ENCODE data around the gene TMEM132A. TPM values are rescaled to one million over a fixed set of nuclear protein-coding genes. Genes with fewer than 3 reads are reported as not detected.

TMEM132A gene
- total RNA-seq, 1 donor from 2014 or later = 76.1 TPM

DNA sequence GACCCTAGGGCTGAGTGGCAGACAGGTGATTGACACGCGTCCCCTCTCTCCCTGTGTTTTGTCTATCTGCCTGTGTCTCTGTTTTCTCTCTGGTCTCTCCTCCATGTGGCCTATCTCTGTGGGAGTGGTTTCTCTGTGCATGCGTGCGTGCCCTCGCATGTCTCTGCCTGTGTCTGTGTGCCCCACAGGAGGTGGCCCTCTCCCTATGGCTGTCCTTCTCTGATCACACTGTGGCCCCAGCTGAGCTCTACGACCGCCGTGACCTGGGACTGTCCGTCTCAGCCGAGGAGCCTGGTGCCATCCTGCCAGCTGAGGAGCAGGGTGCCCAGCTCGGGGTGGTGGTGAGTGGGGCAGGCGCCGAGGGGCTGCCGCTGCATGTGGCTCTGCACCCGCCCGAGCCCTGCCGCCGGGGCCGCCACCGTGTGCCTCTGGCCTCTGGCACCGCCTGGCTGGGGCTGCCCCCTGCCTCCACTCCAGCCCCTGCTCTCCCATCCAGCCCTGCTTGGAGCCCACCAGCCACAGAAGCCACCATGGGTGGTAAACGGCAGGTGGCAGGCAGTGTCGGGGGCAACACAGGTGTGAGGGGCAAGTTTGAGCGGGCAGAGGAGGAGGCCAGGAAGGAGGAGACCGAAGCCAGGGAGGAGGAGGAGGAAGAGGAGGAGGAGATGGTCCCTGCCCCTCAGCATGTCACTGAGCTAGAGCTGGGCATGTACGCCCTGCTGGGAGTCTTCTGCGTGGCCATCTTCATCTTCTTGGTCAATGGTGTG is 11.6 kb downstream of the TMEM132A start:
- DNase-seq (ENCODE audit: low read depth) = no peak

DNA sequence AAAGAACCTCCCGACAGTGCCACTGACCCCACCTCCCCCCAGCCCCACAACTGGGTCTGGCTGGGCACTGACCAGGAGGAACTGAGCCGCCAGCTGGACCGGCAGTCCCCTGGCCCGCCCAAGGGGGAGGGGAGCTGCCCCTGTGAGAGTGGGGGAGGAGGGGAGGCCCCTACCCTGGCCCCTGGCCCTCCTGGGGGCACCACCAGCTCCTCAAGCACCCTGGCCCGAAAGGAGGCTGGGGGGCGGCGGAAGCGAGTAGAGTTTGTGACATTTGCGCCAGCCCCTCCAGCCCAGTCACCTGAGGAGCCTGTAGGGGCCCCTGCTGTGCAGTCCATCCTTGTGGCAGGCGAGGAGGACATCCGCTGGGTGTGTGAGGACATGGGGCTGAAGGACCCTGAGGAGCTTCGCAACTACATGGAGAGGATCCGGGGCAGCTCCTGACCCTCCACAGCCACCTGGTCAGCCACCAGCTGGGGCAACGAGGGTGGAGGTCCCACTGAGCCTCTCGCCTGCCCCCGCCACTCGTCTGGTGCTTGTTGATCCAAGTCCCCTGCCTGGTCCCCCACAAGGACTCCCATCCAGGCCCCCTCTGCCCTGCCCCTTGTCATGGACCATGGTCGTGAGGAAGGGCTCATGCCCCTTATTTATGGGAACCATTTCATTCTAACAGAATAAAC is 12.3 kb downstream of the TMEM132A start:
- no peak for DNase-seq (ENCODE audit: low read depth)

DNA sequence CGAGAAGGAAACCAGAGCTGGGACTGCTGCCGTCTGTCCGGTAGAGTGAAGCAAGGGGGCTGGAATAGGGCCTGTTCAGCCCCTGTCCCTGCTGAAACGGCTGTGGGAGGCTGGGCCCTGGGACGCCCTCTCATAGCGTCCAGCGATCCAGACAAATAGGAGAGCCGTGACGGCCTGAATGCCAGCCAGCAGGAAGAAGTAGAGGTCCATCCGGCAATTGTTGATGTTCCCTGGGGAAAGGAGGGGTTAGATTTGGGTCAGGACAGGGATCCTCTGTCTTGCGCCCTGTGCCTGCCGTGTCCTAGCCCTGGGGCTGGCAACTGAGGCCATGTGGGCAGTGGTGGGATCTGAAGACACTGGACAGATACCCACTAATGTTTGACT is 12.9 kb downstream of the TMEM132A start:
- no peak for DNase-seq (ENCODE audit: low read depth)

DNA sequence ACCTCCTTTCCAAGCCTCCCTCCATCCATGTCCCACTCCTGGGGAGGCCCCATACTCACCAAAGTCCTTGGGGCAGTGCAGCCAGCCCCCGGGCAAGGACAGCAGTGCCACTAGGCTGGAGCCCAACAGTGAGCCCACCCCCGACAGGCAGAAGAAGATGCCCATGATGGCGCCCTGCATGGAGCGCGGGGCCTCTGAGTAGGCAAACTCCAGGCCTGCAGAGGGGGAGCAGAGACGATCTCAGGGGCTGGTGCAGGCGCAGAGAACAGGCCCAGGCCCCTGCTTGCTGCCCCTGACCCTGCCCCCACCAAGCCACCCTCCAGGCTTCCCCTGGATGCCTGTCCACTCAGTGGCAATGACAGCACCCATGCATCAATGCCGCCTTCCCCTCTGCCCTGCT is 13.6 kb downstream of the TMEM132A start:
- DNase-seq (ENCODE audit: low read depth) = no peak

DNA sequence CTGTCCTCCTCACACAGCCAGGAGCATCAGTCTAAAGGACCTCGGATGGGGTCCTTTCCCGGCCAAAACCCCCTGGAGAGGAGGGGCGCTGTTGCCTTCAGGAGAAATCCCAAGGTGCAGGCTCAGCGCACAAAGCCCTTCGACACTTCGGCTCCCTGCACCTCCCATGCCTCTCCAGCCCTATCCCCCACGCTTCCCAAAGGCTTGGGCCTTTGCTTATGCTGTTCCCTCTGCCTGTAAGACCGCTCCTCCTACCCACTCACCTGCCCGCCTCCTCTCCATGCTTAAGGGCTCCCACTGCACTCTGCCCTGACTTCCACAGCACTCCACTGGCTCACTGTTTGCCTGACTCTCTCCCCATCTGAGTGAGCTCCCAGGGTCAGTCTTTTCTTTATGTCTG is 14.2 kb downstream of the TMEM132A start:
- DNase-seq (ENCODE audit: low read depth) = no peak

DNA sequence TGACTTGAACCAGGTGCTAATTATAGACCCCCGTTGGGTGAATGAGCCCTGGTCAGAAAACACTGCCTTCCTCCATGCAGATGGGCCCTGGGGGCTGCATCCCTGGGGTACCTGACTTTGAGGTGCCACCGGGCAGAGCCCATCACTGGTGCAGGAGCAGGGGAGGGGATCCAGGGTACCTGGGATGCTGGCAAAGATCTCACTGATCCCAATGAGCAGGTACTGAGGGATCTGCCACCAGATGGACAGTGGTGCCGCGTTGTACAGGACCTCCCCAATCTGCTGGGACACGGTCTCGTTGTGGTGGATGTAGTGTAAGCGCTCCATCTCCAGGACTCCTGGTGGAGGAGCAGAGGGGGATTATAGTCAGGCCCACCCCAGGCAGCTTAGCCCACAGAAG is 15.0 kb downstream of the TMEM132A start:
- DNase-seq (ENCODE audit: low read depth) = no peak

DNA sequence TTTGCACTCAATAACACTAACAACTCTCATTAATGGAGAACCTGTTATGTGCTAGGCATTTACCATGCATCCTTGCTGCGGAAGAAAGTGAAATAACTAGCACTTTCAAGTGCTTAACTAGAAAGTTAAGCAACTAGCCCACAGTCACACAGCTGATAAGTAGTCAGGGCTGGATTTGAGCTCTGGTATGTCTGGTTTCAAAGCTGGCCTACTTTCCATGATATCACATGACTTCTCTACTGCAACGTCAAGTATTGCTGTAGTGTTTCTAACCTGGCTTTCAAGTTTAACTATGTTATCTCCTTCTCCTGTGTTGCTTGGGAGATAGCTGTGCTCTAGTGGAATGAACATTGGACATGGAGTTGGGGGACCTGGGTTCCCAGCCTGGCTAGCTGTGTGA is 15.6 kb downstream of the TMEM132A start:
- DNase-seq (ENCODE audit: low read depth) = no peak

DNA sequence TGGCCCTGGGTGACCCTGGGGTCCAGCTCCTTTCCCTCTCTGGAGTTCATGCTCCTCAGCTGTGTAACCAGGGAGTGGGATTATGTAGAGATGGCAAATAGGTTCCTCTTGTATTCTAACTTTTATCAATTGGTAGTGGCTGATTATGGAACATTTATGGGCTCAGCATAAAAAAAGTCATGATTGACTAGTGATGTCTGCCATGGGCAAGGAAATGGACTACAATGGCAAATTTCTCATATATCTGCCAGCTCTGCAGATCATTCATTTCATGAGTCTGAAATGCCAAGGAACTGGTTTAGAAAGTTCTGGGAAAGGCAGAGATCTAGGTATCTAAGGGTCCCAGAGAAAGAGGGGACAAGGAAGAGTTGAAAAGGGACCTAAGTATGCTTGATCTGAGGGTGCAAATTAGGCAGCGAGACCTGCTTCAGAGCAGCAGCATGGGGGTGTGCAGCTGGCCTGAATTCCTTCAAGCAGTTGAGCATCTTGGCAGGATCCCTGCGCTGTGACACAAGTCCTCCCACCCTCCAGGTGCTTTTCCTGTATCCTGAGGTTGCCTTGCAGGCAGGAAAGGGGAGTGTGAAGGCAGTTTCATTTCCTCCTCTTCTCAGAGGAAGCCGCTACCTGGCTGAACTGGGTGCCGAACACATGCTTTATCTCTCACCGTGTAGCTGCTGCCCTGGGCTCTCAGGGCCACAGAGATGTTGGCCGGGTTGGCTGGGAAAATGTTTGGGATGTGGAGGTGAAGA is 17.3 kb downstream of the TMEM132A start:
- DNase-seq (ENCODE audit: low read depth) = no peak

DNA sequence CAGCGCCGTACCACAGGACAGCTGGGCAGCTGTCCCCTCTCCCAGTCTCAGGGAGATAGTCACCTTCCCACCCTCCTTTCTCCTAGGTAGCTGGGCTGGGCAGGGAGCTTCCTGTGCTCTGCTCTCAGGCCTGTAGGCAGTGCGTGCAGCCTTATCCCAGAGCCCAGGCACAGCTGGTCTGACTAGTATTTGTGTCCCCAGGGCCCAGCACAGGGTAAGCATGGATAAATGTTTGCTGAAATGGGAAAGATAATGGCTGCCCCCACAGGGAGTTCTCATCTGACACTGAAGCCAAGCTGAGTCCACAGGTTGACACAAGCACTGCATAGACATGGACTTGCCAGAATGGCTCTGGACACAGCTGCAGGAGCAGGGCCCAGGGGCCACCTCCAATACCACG is 18.0 kb downstream of the TMEM132A start:
- DNase-seq (ENCODE audit: low read depth) = no peak

DNA sequence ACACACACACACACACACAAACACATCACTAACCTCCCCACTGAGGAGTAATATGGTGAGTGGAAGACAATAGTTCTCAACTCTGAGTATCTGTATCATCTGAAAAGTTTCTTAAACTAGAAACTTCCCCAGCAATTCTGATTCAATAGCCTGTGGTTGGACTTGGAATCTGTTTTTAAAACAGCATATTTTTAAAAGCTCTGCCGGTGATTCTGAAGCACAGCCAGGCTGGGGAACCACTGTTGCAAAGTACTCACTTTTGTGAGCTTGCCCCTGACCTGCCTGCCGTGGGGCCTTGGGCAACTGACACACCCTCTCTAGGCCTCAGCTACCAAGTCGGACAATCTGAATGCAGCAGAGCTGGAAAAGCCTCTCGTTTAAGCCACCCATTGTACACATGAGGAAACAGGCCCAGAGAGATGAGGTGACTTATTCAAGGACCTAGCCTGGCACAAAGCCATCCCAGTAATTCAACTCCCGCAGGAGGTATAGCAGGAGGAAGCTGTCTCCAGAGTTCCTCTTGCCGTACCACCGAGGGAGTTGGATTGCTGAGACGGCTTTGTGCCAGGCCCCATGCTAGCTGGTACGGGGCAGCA is 18.8 kb downstream of the TMEM132A start:
- no peak for DNase-seq (ENCODE audit: low read depth)

DNA sequence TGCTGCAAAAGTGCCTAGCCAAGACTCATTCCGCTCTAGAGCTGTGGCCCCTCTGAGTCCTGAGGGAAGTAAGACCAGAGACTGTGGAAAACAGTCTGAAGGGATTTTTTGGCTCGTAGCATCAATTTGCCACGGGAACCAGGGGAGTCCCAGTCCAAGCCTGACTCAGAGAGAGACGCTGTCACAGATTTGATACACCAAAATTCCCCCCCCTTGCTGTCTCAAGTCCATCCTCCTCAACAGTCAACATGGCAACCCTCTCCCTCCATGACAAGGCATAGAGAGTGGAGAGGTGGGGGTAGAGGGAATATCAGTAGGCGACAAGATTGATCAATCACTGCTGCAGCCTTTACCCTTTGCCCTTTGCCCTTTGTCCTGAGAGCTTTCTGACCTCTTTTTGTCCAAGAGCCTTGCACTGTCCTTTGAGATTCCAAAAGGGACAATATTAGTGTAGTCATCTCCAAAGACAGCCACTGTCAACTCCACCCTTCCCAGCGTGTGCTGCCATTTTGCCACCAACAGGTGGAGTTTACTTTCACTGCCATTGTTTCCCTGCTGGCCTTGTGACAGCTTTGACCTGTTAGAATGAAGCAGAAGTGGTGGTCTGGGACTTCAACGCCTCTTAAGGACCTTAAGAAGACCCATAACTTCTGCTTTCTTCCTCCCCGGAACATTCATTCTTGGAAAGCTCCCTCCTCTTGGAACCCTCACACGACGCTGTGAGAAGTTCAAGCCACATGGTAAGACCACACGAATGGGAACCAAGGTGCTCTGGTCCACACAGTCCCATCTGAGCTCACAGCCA is 20.4 kb downstream of the TMEM132A start:
- DNase-seq (ENCODE audit: low read depth) = no peak

DNA sequence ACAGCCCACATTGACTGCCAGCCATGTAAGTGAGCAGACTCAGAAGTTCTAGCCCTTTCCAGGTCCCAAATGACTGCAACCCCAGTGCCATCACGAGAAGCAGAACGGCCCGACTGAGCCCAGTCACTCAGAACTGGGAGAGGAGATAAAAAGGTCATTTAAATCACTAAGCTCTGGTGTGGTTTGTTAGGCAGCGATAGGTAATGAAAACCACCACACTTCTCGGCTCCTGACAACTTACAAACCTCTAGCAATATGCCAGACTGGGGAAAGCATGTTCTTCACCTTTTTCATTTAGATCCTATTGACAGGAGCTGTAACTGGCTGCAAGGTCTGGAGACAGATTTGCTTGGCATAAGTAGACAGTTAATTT is 21.0 kb downstream of the TMEM132A start:
- no peak for DNase-seq (ENCODE audit: low read depth)

DNA sequence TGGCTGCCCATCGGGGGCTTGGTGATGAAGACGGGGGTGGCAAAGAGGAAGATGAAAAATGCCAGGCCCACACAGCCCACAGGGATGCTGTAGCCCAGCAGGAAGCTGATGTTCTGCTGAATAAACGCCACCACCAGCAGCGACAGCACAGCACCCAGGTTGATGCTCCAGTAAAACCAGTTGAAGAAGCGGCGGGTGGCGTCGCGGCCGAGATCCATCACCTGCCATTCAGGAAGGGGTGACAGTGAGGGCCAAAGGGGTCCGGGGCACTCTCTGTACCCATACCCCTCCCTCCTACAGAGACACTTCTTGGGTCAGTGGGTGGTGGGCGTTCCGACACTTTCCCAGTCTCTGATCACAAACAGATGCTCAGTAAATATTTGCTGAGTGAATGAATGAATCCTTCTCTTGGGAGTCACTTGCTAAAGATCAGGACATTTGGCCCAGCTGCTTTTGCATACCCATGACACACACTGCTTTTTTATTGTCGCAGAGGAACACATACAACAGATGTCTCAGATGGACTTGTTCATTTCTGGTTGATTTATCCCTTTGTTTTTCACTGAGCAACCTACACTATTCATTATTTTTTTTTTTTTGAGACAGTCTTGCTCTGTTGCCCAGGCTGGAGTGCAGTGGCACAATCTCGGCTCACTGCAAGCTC is 22.5 kb downstream of the TMEM132A start:
- DNase-seq (ENCODE audit: low read depth) = peak; percentile 39

DNA sequence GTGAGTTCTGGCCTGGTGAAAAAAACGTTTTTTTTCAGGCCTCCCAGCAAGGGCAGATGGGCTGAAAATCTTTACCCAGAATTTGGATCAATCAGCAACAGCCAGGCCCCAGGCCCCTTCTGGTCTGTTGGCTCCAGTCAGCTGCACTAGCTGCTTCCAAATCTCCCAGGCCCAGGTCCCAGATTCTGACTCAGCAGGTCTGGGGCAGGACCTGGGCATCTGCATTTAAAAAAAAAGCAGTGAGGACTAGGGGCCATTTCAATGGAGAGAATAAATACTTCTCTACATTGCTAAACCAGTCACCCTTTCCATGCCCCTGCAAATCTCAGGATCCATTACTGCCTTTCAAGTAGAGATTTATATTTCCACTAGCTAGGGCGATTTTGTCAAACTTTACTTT is 23.4 kb downstream of the TMEM132A start:
- peak; percentile 32 for DNase-seq (ENCODE audit: low read depth)

DNA sequence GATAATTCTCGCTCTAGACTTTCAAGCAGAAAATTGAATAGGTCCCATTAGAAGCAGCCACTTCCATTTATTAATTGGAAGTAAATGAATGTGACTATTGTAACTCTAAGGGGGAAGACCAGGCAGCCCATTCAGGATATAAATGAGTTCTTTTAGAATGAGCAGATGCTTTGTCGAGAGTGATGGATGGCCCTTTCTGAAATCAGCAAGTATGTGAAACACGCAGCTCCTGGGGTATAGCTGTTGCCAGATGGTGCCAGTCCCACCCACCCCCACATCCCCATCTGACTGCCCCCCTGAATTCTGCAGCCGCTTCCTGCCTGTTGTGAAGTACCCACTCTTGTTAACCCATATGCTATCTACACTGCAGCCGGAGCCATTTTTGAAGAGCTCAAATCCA is 24.0 kb downstream of the TMEM132A start:
- DNase-seq (ENCODE audit: low read depth) = peak; percentile 30

DNA sequence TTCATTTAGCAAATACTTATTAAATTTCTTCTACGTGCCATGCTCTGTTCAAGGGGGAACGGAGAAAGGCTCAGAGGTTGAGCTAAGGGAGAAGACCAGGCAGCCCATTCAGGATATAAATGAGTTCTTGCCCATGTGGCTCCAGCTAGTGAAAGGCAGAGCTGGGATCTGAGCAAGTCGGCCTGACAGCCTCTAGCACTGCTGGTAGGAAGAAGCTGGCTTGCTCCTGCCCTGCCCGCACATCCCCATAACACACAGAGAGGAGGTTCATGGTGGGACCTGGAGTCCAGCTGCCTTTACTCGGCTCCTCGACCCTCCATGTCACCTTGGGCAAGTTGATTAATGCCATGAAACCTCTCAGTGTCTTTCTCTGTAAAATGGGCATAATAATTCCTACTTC is 25.8 kb downstream of the TMEM132A start:
- no peak for DNase-seq (ENCODE audit: low read depth)

DNA sequence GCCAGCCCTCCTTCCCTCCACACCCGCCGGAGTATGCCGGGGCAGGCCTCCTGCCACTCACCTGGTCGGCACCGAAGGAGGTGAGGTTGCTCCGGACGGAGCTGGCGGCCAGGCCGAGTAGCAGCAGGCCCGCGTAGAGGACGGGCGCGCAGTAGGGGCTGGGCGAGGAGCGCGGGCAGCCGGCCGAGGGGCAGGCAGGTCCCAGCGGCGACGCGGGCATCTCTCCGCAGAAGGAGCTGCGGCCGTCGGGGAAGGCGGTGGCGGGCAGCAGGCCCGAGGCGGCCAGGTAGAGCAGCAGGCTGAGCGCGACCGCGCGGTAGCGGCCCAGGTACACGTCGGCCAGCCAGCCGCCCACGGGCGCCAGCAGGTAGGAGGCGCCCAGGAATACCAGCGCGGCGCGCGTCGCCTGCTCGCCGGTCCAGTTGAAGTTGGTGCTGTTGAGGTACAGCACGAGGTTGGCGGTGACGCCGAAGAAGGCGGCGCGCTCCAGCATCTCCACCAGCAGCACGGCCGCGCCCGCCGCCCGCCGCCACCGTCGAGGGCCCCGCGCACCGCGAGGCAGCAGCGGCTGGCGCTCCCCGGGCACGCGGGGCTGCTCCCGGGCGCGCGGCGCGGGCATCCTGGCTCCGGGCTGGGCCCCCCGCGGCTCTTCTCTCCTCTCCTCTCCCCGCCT is 26.8 kb downstream of the TMEM132A start:
- DNase-seq (ENCODE audit: low read depth) = no peak

DNA sequence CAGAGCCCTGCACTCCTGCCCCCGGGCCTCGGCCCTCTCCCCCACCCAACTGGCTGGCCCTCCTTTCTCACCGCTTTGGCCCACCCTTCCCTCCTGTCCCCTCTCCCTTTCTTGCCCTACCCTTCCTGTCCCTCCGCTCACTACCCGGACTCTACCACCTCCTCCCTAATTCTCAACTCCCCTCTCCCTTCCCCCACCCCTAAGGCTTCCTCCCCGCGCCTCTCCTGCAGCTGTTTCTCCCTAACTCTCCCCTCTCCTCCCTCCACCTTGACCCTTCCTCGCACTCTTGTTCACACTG is 27.3 kb downstream of the TMEM132A start:
- DNase-seq (ENCODE audit: low read depth) = peak; percentile 18

DNA sequence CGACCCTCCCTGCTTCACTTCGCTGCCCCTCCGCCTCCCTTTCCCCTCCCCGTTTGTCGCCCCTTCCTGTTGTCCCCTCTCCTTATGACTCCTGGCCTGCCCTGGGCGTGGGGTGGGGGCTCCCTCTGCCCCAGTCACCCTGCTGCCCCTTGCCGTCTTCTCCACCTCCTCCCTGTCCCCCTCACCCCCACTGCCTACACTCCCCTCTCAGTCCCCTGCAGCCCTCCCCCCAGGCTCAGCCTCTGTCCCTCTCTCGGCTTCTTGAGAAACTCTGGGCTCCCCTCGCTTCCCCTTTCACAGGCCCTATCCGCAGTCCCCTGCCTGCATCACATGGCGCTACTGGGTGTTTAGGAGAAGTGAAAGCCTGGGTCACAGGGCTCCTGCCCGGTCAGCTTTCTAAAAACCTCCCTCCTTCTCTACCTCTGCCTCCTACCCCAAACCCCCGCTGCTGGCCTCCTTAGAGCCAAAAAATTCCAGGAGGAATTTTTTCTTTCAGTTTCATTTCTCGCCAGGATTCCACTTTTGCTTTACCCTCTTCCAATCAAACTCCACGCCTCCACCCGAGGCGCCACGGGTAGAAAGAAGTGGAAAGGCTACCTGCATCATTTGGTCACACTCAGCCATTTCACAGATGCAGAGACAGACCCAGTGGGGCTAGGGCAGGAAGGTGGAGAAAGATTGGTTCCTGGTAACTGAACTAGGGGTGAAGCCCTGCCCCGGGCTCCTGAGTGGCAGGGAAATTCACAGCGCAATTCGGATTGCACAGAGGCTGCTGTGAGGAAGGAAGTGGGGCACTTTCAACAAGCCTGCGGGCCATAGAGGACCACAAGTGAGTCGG is 27.9 kb downstream of the TMEM132A start, which contains the start of gene SLC15A3:
Gene SLC15A3 (minus strand): TSS at position 273 of the 838 bp plus-strand sequence. CDS start 625 bp downstream, outside the sequence.
- DNase-seq (ENCODE audit: low read depth) = peak; percentile 51

All from myocyte (in vitro differentiated cells).